Small intestine (tissue), 7 donors: ENCODE measurements around the gene ZFR2. TPM values are rescaled to one million over a fixed set of nuclear protein-coding genes. Genes with fewer than 3 reads are reported as not detected.

Experiments
- DNase-seq, 2 donors: peaks; one replicate each; pipeline versions ENCODE4 v3.0.0 to v3.0.0-alpha.2; 2013
- FAIRE-seq: peaks from 2 replicates; lab custom pipeline; 2012; peaks lifted over from hg19 to GRCh38; lab: Jason Lieb, UNC
- H3K27ac ChIP-seq, 3 donors: one replicate each; pipeline ENCODE4 v1.5.1; 2013; ENCODE audit warnings: low read length in 2 of 3, mild to moderate bottlenecking in 2 of 3, control low read depth in 1 of 3, inconsistent platforms in 1 of 3, low read depth in 1 of 3, moderate library complexity in 1 of 3
- H3K27me3 ChIP-seq, 3 donors: one replicate each; pipeline ENCODE4 v1.6.1; 2013; ENCODE audit warnings: low read length in 3 of 3, inconsistent platforms in 1 of 3; ENCODE audit not compliant: control insufficient read depth in 3 of 3, insufficient read depth in 3 of 3
- H3K36me3 ChIP-seq, 3 donors: one replicate each; pipeline ENCODE4 v1.6.1; 2013; ENCODE audit warnings: low read length in 3 of 3, inconsistent platforms in 1 of 3, low read depth in 1 of 3, mild to moderate bottlenecking in 1 of 3, moderate library complexity in 1 of 3; ENCODE audit not compliant: control insufficient read depth in 3 of 3, insufficient read depth in 2 of 3
- H3K4me1 ChIP-seq, 3 donors: one replicate each; pipeline ENCODE4 v1.6.1; 2013; ENCODE audit warnings: low read length in 2 of 3, inconsistent platforms in 1 of 3, low read depth in 1 of 3, mild to moderate bottlenecking in 1 of 3, moderate library complexity in 1 of 3; ENCODE audit not compliant: control insufficient read depth in 3 of 3, insufficient read depth in 2 of 3
- H3K4me3 ChIP-seq, 3 donors: one replicate each; pipeline ENCODE4 v1.5.1; 2013; ENCODE audit warnings: low read length in 3 of 3, control low read depth in 1 of 3, inconsistent platforms in 1 of 3, low read depth in 1 of 3, mild to moderate bottlenecking in 1 of 3, moderate library complexity in 1 of 3
- H3K9me3 ChIP-seq, 2 donors: one replicate each; pipeline ENCODE4 v1.6.1; 2013; ENCODE audit warnings: low read depth in 1 of 2, low read length in 1 of 2; ENCODE audit not compliant: control insufficient read depth in 2 of 2, insufficient read depth in 1 of 2
- WGBS, 3 donors: extraction: QIAGEN DNeasy Blood & Tissue Kit; methylation state at CpG; one replicate each; pipeline ENCODE4 v1.1.7; 2013; 5-methylcytosine and 5-hydroxymethylcytosine counted together
- polyA plus RNA-seq, 4 donors: library from polyadenylated mRNA; stranded (reverse) in 3 of 4; unstranded in 1 of 4; fragments of 200-250 nt in 3 of 4; fragments of 120-200 nt in 1 of 4; gene quantifications; one replicate each; pipeline versions ENCODE4 v1.2.1 to v1.2.3, GENCODE V29; 2013
- donor health status: healthy with polysubstance abuse.
- donor health status: control.
- donor health status: control.
- donor health status: Bipolar disorder and iron deficiency.
- donor health status: healthy.

The ZFR2 gene
- polyA plus RNA-seq, 4 donors = 0.43 to 0.75 TPM; not detected in 2

DNA sequence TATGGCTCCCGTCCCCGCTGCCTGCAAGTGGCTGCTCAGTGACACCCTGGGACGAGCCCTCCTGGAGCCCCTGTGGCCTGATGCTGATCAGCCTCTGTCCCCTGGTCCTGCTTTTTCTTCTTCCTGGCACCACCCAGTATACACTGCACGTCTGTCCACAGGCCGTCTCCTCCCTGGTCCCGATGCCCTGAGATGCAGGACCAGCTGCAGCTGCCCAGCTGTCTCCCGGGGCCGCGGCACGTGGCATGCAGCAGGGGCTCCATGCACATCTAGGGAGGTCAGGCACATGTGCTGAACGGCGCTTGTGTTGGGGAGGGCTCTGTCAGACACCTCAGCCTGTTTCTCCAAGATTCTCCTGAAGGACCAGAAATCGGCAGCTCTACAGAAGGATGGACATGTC, 30.2 kb downstream of the ZFR2 start:
- no peak for DNase-seq
- Histone ChIP-seq H3K4me3 (no peak overlapping the region), H3K36me3 (no peaks in the 10 kb centered on the region), H3K9me3 (peaks cover 0 to 7% of the 10 kb centered on the region in 2 donors), H3K27me3 (peaks cover 0 to 2% (median 0%) of the 10 kb centered on the region in 3 donors), H3K4me1 (no peaks in the 10 kb centered on the region), H3K27ac (no peak overlapping the region)
- 82 to 87% (median 83%) methylated on average over 13 of the region's 13 CpGs for WGBS, 3 donors
- FAIRE-seq = no peak

DNA sequence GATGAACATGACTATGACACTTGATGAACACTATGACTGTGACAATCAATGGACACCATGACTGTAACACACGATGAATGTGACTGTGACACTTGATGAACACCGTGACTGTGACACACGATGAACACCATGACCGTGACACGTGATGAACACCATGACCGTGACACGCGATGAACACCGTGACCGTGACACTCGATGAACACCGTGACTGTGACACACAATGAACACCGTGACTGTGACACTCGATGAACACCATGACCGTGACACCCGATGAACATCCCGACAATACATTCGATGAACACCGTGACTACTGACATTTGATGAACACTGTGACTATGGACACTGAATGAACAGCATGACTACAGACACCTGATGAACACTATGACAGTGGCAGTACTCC, 30.9 kb downstream of the ZFR2 start:
- no peaks in the 10 kb centered on the region for H3K4me1 ChIP-seq
- FAIRE-seq (no peak), DNase-seq (no peak)
- H3K9me3 ChIP-seq = peaks cover 0 to 7% of the 10 kb centered on the region in 2 donors
- no peak overlapping the region for H3K27ac ChIP-seq
- peaks cover 0 to 2% (median 0%) of the 10 kb centered on the region in 3 donors for H3K27me3 ChIP-seq
- H3K36me3 ChIP-seq = no peaks in the 10 kb centered on the region
- H3K4me3 ChIP-seq = no peak overlapping the region
- 96 to 98% (median 98%) methylated on average over 19 of the region's 19 CpGs for WGBS, 3 donors

DNA sequence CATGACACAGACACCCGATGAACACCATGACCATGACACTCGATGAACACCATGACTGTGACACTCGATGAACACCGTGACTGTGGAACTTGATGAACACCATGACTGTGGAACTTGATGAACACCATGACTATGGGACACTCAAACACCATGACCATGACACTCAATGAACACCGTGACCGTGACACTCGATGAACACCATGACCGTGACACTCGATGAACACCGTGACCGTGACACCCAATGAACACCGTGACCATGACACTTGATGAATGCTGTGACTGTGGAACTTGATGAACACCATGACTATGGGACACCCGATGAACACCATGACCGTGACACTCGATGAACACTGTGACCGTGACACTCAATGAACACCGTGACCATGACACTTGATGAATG, 31.5 kb downstream of the ZFR2 start:
- 97% methylated on average over 17 of the region's 17 CpGs for WGBS, 3 donors
- FAIRE-seq (no peak), DNase-seq (no peak)
- H3K9me3 ChIP-seq = peaks cover 0 to 7% of the 10 kb centered on the region in 2 donors
- peaks cover 0 to 2% (median 0%) of the 10 kb centered on the region in 3 donors for H3K27me3 ChIP-seq
- H3K27ac ChIP-seq = no peak overlapping the region
- H3K4me3 ChIP-seq = no peak overlapping the region
- H3K36me3 ChIP-seq = no peaks in the 10 kb centered on the region
- H3K4me1 ChIP-seq = no peaks in the 10 kb centered on the region

DNA sequence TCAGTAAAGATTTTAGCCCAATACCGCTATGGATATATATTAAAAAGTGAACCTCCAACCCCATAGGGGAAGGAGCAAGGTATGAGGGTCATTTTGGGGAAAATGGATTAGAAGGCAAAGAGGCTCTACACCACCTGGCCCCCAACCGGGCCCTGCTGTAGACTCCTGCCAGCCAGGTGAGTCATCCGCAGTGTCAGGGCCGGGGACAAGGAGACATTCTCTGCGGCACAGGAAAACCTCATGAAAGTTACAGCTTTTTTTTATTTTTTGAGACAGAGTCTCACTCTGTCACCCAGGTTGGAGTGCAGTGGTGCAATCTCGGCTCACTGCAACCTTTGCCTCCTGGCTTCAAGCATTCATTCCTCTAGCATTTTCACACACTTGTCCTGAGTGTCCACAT, 32.0 kb downstream of the ZFR2 start:
- WGBS, 3 donors = 87 to 94% (median 89%) methylated on average over 6 of the region's 6 CpGs
- FAIRE-seq = no peak
- H3K9me3 ChIP-seq = peaks cover 0 to 7% of the 10 kb centered on the region in 2 donors

DNA sequence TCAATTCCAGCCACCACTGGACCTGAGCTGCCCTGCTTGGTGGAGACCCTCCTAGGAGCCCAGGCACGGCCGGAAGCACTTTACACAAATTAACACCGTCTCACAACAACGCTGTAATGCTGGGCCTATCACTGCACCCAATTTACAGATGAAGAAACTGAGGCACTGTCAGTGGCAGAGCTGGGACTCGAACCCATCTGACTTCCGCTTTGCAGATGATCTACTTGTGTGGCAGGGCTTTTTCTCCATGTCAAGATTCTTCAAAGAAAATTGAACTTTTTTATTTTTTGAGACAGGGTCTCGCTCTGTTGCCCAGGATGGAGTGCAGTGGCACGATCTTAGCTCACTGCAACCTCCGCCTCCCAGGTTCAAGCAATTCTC, 33.8 kb downstream of the ZFR2 start:
- Histone ChIP-seq H3K27me3 (peaks cover 0 to 2% (median 0%) of the 10 kb centered on the region in 3 donors), H3K4me3 (no peak overlapping the region), H3K4me1 (no peaks in the 10 kb centered on the region), H3K9me3 (peaks cover 0 to 7% of the 10 kb centered on the region in 2 donors), H3K27ac (no peak overlapping the region), H3K36me3 (no peaks in the 10 kb centered on the region)
- FAIRE-seq = no peak
- WGBS, 3 donors = 87 to 93% (median 92%) methylated on average over 9 of the region's 9 CpGs
- no peak for DNase-seq

More for the DNA sequence above, 32.0 kb downstream of the ZFR2 start:
- no peak for DNase-seq
- peaks cover 0 to 2% (median 0%) of the 10 kb centered on the region in 3 donors for H3K27me3 ChIP-seq
- no peak overlapping the region for H3K4me3 ChIP-seq
- H3K4me1 ChIP-seq = no peaks in the 10 kb centered on the region
- H3K27ac ChIP-seq = no peak overlapping the region
- H3K36me3 ChIP-seq = no peaks in the 10 kb centered on the region

DNA sequence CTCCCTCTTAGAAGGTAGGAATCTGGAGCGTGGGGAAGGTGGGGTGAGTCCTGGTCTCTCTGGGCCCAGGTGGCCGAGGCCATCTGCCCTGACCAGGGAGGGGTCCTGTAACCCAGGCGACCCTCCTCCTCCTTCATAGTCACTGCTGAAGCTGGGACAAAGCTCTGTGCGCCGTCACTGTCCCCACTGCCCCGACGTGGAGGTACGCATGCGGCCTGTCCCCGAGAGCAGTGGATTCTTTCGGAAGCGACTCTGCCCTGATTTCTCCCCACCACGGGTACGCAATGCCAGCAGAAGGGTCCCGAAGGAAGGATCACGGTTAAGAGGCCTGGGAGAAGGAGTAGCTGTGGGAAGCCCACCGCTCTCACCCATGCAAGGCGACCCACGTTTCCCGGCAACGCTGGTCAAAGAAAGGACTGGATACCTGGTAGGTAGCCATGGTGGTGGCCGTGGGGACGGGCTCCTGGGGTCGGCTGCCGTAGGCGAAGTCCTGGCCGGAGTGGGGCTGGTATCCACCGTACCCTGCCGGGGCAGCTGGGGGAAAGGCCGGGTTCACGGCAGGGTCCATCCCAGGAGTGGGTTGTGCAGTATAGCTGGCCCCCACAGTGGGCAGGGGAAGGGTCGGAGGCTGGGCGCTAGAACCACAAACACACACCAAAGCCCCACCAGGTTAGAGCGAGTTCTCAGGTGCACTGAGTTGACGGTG, 34.3 kb downstream of the ZFR2 start:
- Histone ChIP-seq H3K27me3 (peaks cover 0 to 2% (median 0%) of the 10 kb centered on the region in 3 donors), H3K36me3 (no peaks in the 10 kb centered on the region), H3K9me3 (peaks cover 0 to 7% of the 10 kb centered on the region in 2 donors), H3K4me1 (no peaks in the 10 kb centered on the region), H3K27ac (no peak overlapping the region), H3K4me3 (no peak overlapping the region)
- DNase-seq (no peak), FAIRE-seq (no peak)
- WGBS, 3 donors = 86 to 89% (median 89%) methylated on average over 35 of the region's 35 CpGs

GRCh38 chr19:3833578-3834348, 35.1 kb downstream of the ZFR2 start:
- DNase-seq = no peak
- WGBS, 3 donors = 64 to 73% (median 67%) methylated on average over 34 of the region's 34 CpGs
- Histone ChIP-seq H3K27ac (no peak overlapping the region), H3K9me3 (peaks cover 0 to 7% of the 10 kb centered on the region in 2 donors), H3K27me3 (peaks cover 0 to 2% (median 0%) of the 10 kb centered on the region in 3 donors), H3K36me3 (no peaks in the 10 kb centered on the region), H3K4me3 (no peak overlapping the region), H3K4me1 (no peaks in the 10 kb centered on the region)
- FAIRE-seq = no peak

DNA sequence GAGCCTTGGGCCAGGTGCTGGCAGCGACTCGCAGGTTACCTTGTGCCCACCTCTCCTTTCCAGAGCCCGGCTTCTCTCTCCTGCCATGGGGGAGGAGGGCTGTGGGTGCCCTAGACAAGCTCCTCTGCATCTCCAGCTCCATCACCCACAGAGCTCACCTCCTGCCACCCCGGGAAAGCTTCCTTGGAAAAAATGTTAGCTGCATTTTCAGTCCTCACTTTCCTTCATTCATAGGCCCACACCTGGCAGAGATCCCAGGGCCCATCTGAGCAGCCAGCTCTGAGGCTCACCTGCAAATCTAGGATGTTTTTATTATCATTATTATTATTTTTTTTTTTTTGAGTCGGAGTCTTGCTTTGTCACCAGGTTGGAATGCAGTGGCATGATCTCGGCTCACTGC, 36.8 kb downstream of the ZFR2 start:
- no peaks in the 10 kb centered on the region for H3K36me3 ChIP-seq
- FAIRE-seq (no peak), DNase-seq (no peak)
- H3K4me3 ChIP-seq = no peak overlapping the region
- 64 to 88% (median 75%) methylated on average over 5 to 6 of the region's 6 CpGs for WGBS, 3 donors
- H3K27me3 ChIP-seq = peaks cover 0 to 2% (median 0%) of the 10 kb centered on the region in 3 donors
- no peak overlapping the region for H3K27ac ChIP-seq
- peaks cover 0 to 7% of the 10 kb centered on the region in 2 donors for H3K9me3 ChIP-seq
- no peaks in the 10 kb centered on the region for H3K4me1 ChIP-seq
